ENCODE data around the gene CLK4. TPM values are rescaled to one million over a fixed set of nuclear protein-coding genes. Genes with fewer than 3 reads are reported as not detected.
A peak's percentile ranks its signal among the peaks of the same experiment; 100 is the strongest.

The CLK4 gene
- total RNA-seq, 1 donor from 2014 or later: 23.7 TPM

DNA sequence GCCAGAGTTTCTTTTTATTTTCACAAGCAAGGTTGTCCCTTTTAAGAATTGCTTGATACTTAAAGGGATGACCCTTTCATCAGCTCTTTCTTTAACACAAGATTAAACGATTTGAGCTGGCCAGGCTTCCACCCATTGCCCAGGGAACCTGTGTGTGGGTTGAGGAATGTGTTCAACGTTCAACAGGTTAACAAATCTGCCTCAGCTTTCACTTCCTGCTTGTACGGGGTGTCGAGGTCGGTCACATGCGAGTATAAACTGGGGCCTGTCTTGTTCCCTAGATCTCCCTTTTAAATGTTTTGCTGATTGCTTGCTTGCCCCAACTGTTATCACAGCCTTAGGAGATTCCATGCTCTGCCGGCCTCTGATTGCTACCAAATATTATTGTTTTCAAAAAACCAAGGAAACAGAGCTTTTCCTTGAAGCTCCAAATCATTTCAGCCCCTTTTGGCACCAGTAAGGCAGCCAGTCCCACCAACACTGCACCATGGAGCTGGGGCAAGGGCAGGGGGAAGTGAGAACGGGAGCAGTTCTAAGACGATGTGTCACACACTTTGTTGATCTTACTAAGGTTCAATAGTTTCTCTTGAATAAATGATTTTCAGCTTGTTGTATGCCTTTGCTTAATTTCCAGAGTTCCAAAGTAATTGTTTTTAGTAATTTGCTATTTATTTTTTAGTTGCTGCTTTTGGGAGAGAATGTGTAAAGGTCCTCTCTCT, 10.7 kb upstream of the CLK4 start:
- no peak for DNase-seq (ENCODE audit: low spot score)

DNA sequence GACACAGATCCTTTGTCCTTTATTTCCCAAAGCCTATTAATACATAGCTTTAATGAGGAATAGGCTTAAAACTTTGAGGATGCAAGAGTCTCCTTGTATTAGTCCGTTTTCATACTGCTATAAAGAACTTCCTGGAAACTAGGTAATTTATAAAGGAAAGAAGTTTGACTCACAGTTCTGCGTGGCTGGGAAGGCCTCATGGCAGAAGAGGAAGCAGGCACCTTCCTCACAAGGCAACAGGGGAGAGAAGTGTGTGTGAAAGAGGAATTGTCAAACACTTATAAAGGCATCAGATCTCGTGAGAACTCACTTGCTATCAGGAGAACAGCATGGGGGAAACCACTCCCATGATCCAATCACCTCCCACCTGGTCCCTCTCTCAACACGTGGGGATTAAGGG, 5.4 kb upstream of the CLK4 start:
- no peak for DNase-seq (ENCODE audit: low spot score)

DNA sequence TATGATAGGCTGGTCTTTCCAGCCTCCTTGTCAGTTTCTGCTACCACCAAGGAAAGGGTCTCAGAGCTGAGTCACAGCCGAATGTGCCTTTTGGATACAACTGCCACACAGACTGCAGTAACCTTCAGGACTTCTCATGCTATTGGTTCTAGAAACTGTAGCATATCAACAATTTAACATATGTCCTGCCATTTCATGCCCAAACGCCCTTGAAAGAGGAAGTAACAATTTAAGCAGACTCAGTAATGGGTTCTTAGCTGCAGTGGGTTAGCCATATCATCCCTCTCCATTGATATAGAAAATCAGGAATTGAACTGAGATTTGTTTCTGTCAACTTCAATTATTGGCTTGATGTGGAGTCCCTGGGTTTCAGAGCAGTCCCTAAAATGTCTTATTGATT, 4.1 kb upstream of the CLK4 start:
- no peak for DNase-seq (ENCODE audit: low spot score)

DNA sequence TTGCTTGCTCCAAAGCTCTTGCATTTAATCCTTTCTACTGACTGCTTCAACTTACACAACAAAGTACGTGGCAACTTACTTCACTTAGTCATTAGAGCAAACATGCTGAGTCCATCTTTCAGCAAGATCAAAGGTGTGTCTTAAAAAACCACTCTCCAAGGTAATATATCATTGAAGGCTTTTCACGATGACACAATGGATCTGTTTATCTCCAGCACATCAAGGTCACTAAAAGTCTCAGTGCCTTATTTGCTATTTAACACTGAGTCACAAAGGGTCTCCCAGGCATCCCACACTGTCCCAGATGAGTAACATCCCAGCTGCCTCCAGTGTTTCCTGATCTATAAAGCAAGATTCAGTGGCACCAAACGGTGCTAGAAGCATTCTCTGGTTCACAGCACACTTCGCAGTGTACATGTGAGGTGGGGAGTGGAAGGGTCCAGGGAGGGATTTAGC, 3.7 kb upstream of the CLK4 start:
- DNase-seq (ENCODE audit: low spot score): no peak

DNA sequence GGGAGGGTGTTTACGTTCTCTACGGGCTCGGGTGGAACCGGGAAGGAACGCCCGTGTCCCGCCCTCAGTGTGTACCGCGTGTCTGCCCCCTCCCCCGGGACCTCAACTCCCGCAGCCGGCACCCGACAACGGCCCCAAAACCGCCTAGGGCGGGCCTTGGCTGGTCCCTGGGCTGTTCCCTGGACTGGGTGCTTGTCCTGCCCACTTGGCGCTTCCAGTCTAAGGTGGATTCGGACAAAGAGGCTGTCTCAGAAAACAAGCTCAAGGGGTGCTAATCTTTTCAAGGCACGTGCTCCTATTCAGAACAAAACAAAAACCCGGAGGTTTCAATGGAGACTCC, 379 bp upstream of the CLK4 start:
- no peak for DNase-seq (ENCODE audit: low spot score)

DNA sequence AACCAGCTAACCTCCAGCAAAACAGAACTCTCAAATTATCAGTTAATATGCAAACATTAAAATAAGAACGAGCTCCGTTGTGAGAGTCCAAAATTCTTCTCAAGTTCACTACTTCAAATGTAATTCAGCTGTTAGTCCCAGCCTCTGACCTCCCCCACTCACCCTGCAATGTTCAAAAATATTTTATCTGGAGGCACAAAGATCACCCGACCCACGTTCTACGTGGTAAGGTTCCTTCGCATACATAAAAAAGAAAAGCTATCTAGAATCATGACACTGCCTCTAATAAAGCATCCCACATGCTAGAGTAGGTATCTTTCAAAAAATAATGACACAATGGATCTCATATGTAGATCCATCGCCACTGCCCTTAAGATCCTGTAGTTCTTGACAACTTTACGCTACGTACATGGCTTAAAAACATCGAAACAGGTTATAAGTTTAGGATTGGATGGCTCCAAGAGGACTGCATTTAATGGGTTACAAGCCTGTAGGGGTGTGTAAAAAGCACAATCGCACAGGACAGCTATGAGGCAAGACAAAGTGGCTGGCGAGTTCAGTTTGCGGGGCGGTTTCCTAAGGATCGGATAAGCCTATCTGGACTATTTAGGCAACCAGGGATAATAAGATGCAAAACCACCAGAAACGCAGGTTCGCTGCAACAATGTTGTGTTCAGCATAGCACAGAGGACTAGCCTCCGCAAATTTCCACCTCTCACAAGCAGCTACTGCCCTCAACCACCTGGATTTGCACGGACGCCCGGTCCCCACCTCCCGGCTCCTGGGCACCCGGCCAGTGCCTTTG, 969 bp downstream of the CLK4 start:
- no peak for DNase-seq (ENCODE audit: low spot score)

DNA sequence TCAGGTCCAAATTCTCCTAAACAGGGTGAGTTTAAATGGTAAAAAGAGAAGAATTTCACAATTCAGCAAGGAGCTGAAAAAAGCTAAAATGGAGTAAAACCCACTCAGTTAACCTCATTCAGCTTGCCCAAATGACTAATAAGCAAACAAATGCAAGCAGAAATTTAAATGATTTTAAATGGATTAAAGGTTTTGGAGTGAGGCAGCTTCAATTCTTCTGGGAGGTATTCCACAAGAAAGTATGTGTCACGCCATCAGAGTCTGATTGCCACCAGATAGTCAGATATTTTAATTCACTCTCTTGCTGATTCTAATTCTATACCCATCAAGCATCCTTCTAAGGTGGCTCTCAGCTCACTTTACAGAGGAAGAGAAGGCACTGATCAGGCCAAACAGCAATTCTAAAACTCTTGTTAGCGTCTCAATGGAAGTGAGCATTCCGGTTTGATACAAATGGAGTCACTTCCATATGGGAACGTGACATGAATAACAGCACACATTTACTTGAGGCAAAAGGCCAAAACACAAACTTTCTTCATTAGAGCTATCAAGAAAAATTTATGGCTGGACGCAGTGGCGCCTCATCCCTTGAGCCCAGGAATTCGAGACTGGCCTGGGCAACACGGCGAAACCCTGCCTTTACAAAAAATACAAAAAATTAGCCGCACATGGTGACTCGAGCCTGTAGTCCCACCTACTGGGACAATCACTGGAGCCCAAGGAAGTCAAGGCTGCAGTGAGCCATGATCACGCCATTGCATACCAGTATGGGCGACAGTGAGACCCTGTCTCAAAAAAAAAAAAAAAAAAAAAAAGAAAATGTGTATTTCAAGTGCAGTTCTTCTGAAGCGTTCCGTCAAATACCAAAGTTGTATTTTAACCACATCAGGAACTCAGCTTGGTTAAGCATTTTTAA, 2.0 kb downstream of the CLK4 start:
- DNase-seq (ENCODE audit: low spot score): no peak

DNA sequence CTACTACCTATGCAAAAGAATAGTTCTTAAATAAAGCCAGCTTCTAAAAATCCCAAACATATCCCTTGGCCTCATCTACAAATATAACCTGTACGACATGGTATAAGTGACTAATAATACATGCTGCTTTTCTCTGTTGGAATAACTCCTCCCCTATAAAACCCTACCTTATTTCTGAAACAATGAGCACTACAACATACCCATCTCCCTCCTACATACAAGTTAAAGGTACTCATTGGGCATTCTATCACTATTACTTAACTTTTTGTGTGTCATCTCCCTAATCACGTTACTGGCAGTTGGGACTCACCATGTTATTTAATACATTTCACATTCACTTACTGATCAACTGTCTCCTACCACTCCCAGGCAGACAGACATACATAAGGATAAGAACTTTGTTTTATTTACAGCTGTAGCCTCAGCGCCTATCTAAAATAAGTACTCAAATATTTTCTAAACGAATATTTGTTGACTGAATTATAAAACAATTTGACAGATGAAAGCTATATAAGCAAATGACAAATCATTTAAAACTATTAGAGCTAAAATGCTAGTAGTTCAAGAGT, 4.1 kb downstream of the CLK4 start:
- DNase-seq (ENCODE audit: low spot score): no peak

DNA sequence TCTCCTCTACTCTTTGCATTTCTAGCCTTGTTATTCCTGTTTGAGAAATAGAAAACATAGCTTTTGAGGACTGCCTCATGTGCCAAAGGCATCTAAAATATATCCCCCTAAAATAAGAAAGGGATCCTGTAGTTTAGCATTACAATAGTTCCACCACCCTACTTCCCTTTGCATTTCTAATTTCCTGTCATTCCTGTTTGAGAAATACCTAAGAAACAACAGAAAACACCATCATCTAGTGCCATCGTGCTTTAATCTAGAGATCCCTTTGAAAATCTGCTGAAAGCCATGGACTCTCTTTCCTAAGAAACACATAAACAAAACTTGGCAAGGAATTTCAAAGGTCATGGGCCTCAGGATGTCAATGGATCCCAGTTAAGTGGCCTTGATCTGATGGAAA, 7.5 kb downstream of the CLK4 start:
- DNase-seq (ENCODE audit: low spot score): no peak

DNA sequence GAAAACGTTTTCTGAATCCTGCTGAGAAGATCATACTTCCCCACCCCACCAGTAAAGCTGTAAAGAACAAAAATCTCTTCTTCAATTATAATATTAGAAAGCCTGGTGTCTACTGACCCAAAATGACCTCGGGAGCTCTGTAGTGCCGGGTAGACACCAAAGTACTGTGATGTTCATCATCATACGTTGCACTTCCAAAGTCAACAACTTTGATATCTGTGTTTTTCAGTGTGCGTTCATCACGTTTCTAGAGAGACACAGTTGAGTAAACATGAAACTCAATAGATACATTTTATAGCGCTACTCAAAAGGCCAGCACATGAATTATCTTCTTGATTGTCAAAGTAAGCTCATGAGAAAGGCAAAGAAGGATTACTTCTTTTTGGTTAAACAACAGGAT, 14.6 kb downstream of the CLK4 start:
- DNase-seq (ENCODE audit: low spot score): no peak

DNA sequence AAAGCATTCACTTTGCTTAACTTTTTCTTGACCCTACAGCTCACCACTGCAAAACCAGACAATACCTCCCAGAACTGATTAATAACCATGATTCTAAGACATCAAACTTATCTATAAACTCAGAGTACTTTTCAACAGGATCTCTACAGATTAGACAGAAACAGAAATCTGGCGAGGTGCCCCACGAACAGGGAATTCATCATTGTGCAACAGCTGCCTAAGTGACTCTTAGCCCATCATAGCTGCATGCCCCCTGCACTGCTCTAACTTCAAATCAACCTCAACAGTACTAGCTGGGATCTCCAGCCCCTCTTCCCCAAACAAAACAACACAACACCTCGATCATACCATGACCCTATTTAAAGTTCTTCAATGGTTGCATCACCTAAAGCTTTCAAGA, 20.6 kb downstream of the CLK4 start:
- no peak for DNase-seq (ENCODE audit: low spot score)

DNA sequence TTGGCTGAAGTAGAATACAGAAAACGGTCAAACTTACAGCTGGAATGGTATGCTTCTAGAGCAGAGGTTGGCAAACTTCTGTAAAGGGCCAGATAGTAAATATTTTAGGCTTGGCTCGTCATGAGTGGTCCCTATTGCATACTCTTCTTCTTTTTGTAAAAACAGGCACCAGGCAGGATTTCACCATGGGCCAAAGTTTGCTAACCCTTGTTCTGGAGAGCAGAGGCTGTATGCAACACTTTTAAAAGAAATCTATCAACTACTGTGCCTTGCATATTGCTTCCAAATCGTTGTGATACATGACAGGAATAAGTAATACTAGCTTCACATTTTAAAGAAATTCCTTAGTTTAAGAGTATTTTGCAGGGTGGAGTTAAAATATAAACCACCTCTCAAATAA, 21.1 kb downstream of the CLK4 start:
- no peak for DNase-seq (ENCODE audit: low spot score)

DNA sequence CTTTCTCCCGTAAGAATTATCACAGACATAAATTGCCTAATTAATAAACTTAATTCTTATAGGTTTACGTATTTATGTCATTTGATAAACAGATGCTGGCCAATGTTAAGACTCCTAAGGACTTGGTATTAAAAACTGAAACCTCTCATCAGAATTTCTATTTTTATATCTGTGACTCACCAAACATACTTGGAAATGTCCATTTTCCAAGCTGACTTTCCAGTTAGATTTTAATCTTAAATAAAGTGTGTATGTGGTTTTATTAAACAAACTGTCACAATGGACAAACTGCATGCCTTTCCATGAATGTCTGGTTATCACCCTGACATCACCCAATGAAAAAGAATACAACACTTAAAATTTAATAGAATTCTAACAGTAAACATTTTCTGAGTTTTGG, 24.1 kb downstream of the CLK4 start:
- no peak for DNase-seq (ENCODE audit: low spot score)

DNA sequence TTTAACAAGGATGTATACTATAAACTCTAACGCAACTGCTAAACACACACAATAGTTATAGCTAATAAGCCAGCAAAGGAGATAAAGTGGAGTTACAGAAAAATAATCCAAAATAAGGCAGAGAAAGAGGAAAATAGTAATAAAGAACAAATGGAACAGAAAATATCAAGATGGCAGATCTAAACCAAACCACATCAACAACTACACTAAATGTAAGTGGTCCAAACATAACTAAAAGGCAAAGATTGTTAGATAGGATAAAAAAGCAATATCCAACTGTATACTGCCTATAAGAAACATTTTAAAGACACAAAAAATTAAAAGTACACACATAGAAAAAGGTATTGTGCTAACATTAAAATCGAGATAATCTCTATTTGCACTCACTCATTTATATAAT, 31.1 kb downstream of the CLK4 start:
- DNase-seq (ENCODE audit: low spot score): no peak

DNA sequence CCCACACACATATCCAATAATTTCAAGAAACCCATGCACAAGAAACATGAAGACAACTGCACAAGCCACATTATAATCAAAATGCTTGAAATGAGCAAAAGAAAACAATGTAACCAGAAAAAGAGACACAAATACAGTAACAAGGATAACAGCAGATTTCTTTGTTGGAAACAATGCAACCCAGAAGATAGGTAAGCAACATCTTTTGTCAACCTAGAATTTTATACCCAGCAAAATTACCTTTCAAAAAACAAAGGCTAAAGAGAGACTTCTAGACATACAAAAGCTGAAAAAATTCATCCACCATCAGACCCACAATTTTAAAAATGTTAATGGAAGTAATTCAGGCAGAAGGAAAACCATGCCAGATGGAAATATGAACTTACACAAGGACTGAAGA, 31.7 kb downstream of the CLK4 start:
- DNase-seq (ENCODE audit: low spot score): no peak

DNA sequence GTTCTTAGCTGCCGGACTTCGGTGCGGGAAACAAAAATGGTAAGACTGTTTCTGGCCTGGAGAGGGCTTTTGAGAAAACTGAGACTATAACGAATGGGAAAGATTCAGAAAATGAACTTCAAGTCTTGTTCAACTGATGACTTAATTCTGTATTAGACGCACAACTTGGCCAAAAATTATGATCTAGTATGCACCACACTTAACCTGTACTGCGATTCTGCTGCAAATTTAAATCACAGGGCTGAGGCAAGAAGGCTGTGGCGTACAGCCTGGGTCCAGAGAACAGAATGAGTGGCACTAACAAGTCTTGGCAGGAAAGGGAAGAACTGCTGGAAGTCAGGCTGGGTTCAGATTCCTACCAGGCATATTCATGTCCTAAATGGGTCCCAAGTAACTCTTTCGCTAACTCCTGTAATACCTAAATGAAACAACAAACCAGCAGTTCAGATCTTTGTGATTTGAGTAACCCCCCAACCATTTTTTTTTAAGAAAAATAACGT, 35.9 kb downstream of the CLK4 start:
- no peak for DNase-seq (ENCODE audit: low spot score)

DNA sequence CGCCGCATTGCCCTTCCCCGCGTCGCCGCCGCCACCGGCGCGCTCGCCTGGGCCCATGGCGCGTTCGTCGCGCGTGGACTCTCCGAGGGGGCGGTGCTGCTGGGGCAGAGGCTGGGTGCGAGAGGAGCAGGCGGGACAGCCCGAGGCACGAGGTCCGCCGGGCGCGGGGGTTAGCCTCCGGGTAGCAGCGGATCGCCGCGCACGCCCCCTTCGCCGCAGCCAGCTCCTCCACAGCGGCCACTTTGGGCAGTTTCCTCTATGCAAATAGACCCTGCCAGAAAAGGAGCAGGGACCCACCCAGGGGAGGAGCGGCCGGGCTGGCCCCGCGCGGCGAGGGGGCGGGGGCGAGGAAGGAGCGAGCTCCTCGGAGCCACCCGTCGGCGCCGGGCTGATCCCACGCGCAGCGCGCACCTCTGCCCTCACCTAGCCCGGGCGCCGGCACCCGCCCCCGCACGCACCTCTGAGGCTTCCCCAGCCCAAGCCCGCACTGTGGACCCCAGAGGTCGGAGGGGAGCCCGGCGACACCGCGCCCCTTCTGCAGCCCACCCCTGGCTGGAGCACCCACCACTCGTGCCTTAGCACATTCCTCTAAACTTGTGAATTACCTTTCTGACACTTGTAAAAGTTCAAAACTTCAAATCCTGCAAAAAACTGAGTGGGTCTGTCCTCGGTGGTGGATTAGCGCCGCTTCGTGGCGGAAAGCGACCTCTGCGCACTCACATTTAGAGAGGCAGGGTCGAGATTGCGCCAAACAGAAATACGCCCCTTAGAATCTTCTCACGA, 36.5 kb downstream of the CLK4 start, which contains the start of gene COL23A1:
TSS of gene COL23A1 (minus strand) at position 253 of the 783 bp plus-strand sequence.
- DNase-seq (ENCODE audit: low spot score): peak; percentile 35

DNA sequence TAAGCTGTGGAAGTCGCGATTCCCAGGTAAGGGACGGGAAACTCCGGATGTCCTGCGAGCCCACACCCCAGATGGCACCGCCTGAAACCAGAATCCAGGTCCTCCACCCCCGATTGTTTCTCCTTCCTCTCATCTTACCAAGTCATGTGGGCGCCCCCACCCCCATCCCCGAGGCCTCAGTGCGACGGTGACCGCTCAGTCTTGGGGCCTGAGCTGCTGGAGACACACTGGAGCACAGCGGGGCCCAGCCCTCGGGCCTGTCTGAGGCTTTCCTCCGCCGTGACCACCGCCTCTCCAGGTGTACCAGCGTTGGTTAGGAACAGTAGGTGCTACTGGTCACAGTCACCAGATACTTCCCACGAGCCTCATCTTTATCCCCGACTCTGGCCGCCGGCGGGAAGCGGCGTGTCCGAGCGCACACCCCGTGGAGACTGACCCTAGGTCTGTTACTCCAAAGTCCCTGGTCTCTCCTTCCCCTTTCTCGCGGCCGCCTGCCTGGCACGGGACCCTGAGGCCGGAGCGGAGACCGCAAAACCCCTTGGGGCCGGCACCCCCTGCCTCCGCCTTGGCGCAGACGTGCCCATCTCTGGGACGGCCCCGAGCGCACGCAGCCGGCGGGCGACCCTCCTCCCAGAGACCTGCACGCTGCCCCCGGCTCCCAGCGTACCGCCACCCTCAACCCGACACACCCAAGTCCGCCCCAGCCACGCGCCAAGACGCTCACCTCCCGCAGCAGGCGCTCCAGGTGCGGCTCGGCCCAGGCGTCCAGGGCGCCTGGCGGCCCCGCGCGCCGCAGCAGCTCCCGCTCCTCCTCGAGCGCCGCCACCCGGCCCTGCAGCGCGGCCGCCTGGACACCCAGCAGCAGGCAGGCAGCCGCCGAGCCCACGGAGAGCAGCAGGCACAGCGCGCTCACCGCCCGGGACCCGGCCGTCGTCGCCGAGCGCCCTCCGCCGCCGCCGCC, 37.4 kb downstream of the CLK4 start:
- no peak for DNase-seq (ENCODE audit: low spot score)

DNA sequence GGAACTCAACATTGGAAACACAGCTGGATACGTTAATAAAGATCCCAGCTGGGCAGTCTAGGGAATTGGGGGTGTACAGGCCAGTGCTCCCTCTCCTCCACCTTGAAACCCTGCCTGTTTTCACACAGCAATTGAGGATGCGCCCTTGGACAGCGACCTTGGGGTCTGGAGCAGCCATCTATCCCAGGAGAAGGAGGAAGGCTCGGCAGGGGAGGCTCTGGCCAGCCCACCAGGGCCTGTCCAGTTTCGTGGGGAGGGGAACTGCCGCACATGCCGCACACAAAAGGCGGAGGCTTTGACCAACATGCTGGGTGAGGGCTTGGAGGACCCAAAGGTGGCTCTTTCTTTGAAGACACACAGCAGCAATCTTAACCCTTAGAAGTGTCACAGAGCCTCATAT, 38.1 kb downstream of the CLK4 start:
- DNase-seq (ENCODE audit: low spot score): no peak
